ENCODE measurements around the gene HVCN1.

HVCN1 gene

DNA sequence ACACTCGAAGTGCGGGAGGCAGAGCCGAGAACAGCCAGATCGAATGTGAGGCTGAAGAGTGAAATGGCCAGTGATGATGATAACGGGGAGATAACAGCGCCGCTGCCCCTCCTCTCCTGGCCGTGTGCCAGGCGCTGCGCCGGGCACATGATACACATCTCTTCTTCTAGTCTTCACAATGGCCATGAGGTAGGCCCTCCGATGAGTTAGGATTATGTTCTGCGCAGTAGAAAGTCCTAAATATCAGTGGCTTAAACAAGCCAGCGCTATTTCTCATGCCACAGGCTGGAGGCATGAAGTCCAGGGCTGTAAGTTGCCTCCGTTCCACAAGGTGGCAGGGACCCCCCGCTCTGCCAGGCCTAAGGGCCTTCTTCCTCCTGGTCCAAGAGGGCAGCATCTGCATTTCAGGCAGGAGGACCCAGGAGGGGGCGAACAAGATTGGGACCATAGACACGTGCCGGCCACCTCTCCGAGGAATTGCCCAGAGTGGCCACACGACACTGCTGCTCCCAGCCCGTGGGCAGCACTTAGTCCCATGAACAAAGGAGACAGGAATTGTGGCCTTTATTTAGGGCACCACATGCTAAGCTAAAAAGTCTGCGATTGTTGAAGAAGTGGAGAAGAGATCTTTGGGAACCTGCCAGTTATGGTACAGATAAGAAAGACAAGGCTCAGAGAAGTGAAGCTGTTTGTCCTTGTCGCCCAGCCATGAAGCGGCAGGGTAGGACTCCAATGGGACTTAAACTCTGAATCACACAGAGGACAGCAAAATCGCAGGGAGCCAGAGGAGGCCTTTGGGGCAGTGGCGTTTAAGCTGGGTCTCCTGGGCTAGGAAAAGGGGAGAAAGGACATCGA lies 10.9 kb upstream of the HVCN1 start:
- no peak for DNase-seq (ENCODE audit: low read depth)
- TF ChIP-seq, protein P1, sequence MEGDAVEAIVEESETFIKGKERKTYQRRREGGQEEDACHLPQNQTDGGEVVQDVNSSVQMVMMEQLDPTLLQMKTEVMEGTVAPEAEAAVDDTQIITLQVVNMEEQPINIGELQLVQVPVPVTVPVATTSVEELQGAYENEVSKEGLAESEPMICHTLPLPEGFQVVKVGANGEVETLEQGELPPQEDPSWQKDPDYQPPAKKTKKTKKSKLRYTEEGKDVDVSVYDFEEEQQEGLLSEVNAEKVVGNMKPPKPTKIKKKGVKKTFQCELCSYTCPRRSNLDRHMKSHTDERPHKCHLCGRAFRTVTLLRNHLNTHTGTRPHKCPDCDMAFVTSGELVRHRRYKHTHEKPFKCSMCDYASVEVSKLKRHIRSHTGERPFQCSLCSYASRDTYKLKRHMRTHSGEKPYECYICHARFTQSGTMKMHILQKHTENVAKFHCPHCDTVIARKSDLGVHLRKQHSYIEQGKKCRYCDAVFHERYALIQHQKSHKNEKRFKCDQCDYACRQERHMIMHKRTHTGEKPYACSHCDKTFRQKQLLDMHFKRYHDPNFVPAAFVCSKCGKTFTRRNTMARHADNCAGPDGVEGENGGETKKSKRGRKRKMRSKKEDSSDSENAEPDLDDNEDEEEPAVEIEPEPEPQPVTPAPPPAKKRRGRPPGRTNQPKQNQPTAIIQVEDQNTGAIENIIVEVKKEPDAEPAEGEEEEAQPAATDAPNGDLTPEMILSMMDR (conservative IDR thresholded peaks at IDR 0.05; ENCODE audit: low read length): no peak
- H3K4me3 ChIP-seq (ENCODE audit: low read length): no peak overlapping the region

DNA sequence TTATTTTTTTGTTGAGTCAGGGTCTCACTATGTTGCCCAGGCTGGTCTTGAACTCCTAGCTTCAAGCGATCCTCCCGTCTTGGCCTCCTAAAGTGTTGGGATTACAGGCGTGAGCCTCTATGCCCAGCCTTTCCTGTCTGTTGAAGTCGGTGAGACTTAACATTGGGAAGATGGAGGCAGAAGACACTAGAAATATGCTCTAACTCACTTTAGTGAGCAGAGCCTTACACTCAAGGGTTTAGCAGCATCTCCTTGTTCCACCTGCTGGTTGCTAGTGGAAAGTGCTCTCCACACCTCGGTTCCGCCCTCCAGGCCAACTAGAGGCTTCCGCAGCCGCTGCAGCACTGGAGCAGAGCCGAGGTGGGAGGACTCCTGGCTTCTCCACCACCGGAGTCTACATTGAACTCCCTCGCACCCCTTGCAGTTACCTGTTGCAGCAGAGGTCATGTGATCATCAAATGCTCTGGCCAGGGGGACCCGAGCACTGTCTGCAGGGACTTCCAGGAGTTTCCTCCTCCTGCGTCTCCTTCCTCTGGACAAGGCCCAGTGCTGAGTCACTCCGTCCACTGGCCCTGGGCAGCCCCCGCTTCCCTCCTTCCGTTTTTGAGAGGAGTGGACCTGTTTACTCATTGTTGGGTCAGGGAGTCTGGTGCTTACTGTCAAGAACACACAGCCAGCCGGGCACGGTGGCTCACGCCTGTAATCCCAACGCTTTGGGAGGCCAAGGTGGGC lies 9.4 kb upstream of the HVCN1 start:
- H3K4me3 ChIP-seq (ENCODE audit: low read length): no peak overlapping the region
- peak; percentile 53 for DNase-seq (ENCODE audit: low read depth)
- TF ChIP-seq, protein P1 (conservative IDR thresholded peaks at IDR 0.05; ENCODE audit: low read length): peak; percentile 60

DNA sequence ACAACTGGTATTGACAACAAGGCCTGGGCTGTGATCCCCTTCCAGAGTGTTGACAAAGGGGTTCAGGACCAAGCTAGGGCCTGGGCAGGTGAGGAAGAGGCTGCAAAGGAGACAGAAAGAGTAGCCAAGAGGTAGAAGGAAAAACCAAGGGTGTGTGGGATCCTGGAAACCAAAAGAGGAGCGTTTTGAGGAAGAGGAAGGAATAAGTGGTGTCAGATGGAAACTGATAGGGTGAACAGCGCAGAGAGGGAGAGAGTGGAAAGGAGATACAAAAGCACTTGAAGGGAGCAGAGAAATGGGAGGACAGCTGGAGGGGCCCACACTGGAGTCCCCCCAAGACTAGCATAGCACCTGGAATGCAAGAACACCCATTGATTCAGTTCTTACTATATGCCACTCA lies 8.3 kb upstream of the HVCN1 start:
- H3K4me3 ChIP-seq (ENCODE audit: low read length): no peak overlapping the region
- no peak for DNase-seq (ENCODE audit: low read depth)

DNA sequence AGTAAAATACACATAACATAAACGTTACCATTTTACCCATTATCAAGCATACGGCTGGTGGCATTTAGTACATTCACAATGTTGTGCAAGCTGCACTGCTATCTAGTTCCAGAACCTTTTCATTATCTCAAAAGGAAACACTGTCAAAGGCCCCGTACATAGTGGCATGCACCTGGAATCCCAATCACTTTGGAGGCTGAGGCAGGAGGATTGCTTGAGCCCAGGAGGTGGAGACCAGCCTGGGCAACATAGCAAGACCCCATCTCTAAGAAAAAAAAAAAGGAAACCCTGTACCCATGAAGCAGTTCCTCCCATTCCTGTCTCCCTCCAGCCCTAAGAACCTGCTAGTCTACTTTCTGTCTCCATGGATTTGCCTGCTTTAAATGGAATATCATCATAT lies 7.4 kb upstream of the HVCN1 start:
- no peak for DNase-seq (ENCODE audit: low read depth)
- TF ChIP-seq, protein P1 (conservative IDR thresholded peaks at IDR 0.05; ENCODE audit: low read length): no peak
- H3K4me3 ChIP-seq (ENCODE audit: low read length): no peak overlapping the region

More for the DNA sequence above, 8.3 kb upstream of the HVCN1 start:
- TF ChIP-seq, protein P1 (conservative IDR thresholded peaks at IDR 0.05; ENCODE audit: low read length): no peak

DNA sequence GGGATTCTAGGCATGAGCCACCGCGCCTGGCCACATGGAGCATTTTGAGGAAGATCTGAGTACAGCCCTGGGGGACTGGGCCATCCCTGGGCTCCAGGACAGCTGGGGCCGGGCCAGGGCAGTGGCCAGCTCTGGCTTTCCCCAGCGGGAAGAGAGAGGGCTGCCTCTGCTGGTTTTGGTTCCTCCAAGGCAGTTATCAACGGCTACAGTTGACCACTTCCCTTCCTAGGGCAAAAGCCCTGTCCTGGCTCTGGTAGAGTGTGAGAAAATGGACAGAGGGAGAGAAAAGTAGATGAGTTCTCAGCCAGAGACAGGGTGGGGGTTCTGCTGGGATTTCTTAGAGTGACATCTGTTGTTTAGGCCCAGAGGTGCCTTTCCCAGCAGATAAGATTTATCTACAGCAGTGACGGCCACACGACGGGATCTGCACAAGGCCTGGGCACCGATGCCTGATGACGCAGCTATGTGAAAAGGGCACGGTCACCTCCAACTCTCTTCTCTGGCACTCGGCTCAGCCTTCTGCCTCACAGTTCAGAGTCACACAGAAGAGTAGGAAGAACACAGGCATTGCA lies 5.5 kb upstream of the HVCN1 start:
- no peak overlapping the region for H3K4me3 ChIP-seq (ENCODE audit: low read length)
- TF ChIP-seq, protein P1 (conservative IDR thresholded peaks at IDR 0.05; ENCODE audit: low read length): no peak
- DNase-seq (ENCODE audit: low read depth): no peak

DNA sequence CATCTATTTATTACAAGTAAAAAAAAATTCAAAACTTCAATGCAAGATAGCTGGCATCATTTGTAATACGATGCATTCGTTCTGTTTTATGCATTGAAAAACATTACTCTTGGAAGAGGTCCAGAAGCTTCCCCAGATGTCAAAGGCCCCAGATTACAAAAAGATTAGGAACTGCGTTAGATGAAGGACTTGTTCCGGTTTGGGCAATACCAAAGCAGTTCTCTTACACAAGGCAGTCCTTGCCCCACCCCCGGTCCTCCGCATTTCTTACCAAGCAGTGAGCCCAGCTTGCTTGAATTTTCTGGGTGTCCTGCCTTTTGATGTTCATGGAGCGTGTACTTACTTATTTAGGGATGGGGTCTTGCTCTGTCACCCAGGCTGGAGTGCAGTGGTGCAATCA lies 4.8 kb upstream of the HVCN1 start:
- H3K4me3 ChIP-seq (ENCODE audit: low read length): no peak overlapping the region
- TF ChIP-seq, protein P1 (conservative IDR thresholded peaks at IDR 0.05; ENCODE audit: low read length): no peak
- DNase-seq (ENCODE audit: low read depth): no peak

Data from AG10803 (cell line).